ENCODE data around the gene MPND. TPM values are rescaled to one million over a fixed set of nuclear protein-coding genes. Genes with fewer than 3 reads are reported as not detected.
A peak's percentile ranks its signal among the peaks of the same experiment; 100 is the strongest.

Gene MPND
- total and polyA plus RNA-seq, 10 of the 15 experiments (the other 5 are each of a cell fraction or from before 2014, with no cell fraction given) = 0.79 to 18.3 (median 6.0) TPM

- TF ChIP-seq MLLT1 (IDR thresholded peaks at IDR 0.05) (peak; percentile 20), BCL3 (IDR thresholded peaks at IDR 0.05; ENCODE audit: borderline replicate concordance, insufficient read depth, low read depth, low read length, poor library complexity, severe bottlenecking) (no peak), ASH2L (IDR thresholded peaks at IDR 0.05; ENCODE audit: borderline replicate concordance, low read depth) (no peak), GATAD2B (conservative IDR thresholded peaks at IDR 0.05; ENCODE audit: low read depth) (peak; percentile 82), STAT3 (IDR thresholded peaks at IDR 0.05; ENCODE audit: low read depth, low read length) (no peak), SMAD5 (IDR thresholded peaks at IDR 0.05; ENCODE audit: low read depth) (peak; percentile 82), E2F8 (IDR thresholded peaks at IDR 0.05; ENCODE audit: low read depth, partially characterized antibody) (no peak), SREBF2 (IDR thresholded peaks at IDR 0.05; ENCODE audit: low read length) (no peak), ATF7 (IDR thresholded peaks at IDR 0.05; ENCODE audit: low read depth) (no peak), IKZF1 (conservative IDR thresholded peaks at IDR 0.05) (peak; percentile 99), CBFB (IDR thresholded peaks at IDR 0.05; ENCODE audit: low read depth) (peak; percentile 37; the same call in 1 of the 2 replicates), SKIL (IDR thresholded peaks at IDR 0.05; ENCODE audit: low read depth, poor library complexity, severe bottlenecking) (peak; percentile 83), MTA2 (IDR thresholded peaks at IDR 0.05; ENCODE audit: low read depth) (peak; percentile 54), PRDM15 (CRISPR knock-in tag; IDR thresholded peaks at IDR 0.05) (peak; percentile 55; the same call in 1 of the 2 replicates), TARDBP (IDR thresholded peaks at IDR 0.05; ENCODE audit: borderline replicate concordance) (peak; percentile 94), RB1 (IDR thresholded peaks at IDR 0.05; ENCODE audit: borderline replicate concordance) (peak; percentile 67; the same call in 1 of the 2 replicates), HDGF (IDR thresholded peaks at IDR 0.05) (peak; percentile 72), STAT1 (conservative IDR thresholded peaks at IDR 0.05) (no peak), BCL11A (IDR thresholded peaks at IDR 0.05; ENCODE audit: low read depth, low read length) (no peak)
These were observed 570 bp upstream of the MPND start (continued) for GRCh38 chr19:4342615-4343369.

All from GM12878 (cell line).